Trophoblast cell (in vitro differentiated cells and primary cell): ENCODE results near the gene PRELID2.
"Not testable (repeated sequence)": the region's sequence is repeated elsewhere in the genome, so short reads cannot be mapped to it uniquely, and the experiment has no call there.

Source experiments
- DNase-seq, 2 donors: peaks; one replicate each; pipeline ENCODE4 v3.0.0-alpha.2; 2016
- H2AFZ ChIP-seq: 2 replicates; pipeline ENCODE4 v1.6.1; 2013; ENCODE audit warnings: low read length, moderate library complexity, mild to moderate bottlenecking; ENCODE audit not compliant: insufficient read depth, poor library complexity
- H2AK5ac ChIP-seq: 2 replicates; pipeline ENCODE4 v1.6.1; 2013; ENCODE audit warnings: mild to moderate bottlenecking, low read length
- H2BK120ac ChIP-seq: 2 replicates; pipeline ENCODE4 v1.6.1; 2013; ENCODE audit warnings: low read length, mild to moderate bottlenecking, moderate library complexity; ENCODE audit not compliant: insufficient read depth, poor library complexity
- H2BK12ac ChIP-seq: 2 replicates; pipeline ENCODE4 v1.6.1; 2013; ENCODE audit warnings: mild to moderate bottlenecking, low read length, moderate library complexity
- H2BK5ac ChIP-seq: 2 replicates; pipeline ENCODE4 v1.6.1; 2013; ENCODE audit warnings: low read length, low read depth, moderate library complexity, mild to moderate bottlenecking; ENCODE audit not compliant: poor library complexity
- H3K14ac ChIP-seq: 2 replicates; pipeline ENCODE4 v1.6.1; 2013; ENCODE audit warnings: mild to moderate bottlenecking, low read length
- H3K18ac ChIP-seq: 2 replicates; pipeline ENCODE4 v1.6.1; 2013; ENCODE audit warnings: mild to moderate bottlenecking, low read length
- H3K23ac ChIP-seq: 2 replicates; pipeline ENCODE4 v1.6.1; 2013; ENCODE audit warnings: low read length
- H3K27ac ChIP-seq: 2 replicates; pipeline ENCODE4 v1.5.1; 2013; ENCODE audit warnings: low read depth, mild to moderate bottlenecking, inconsistent platforms, low read length, moderate library complexity
- H3K27me3 ChIP-seq: 2 replicates; pipeline ENCODE4 v1.6.1; 2013; ENCODE audit warnings: inconsistent platforms, mild to moderate bottlenecking, low read length, moderate library complexity; ENCODE audit not compliant: insufficient read depth
- H3K36me3 ChIP-seq, 2 experiments: 1 replicate in 1 of 2; 2 replicates in 1 of 2; pipeline ENCODE4 v1.6.1; 2013; ENCODE audit warnings: low read length in 2 of 2, mild to moderate bottlenecking in 2 of 2, moderate library complexity in 1 of 2; ENCODE audit not compliant: insufficient read depth in 2 of 2, control insufficient read depth in 1 of 2
- H3K4ac ChIP-seq: 2 replicates; pipeline ENCODE4 v1.6.1; 2013; ENCODE audit warnings: low read depth, mild to moderate bottlenecking, low read length, moderate library complexity
- H3K4me1 ChIP-seq, 2 experiments: 1 replicate in 1 of 2; 2 replicates in 1 of 2; pipeline ENCODE4 v1.6.1; 2013; ENCODE audit warnings: low read length in 2 of 2, mild to moderate bottlenecking in 2 of 2, moderate library complexity in 1 of 2; ENCODE audit not compliant: insufficient read depth in 2 of 2, control insufficient read depth in 1 of 2
- H3K4me2 ChIP-seq: 2 replicates; pipeline ENCODE4 v1.6.1; 2013; ENCODE audit warnings: inconsistent platforms, mild to moderate bottlenecking, low read length, moderate library complexity
- H3K4me3 ChIP-seq: 2 replicates; pipeline ENCODE4 v1.5.1; 2013; ENCODE audit warnings: mild to moderate bottlenecking, low read depth, low read length, inconsistent platforms
- H3K79me1 ChIP-seq: one replicate; pipeline ENCODE4 v1.6.1; 2013; ENCODE audit warnings: low read length
- H3K79me2 ChIP-seq: 2 replicates; pipeline ENCODE4 v1.6.1; 2013; ENCODE audit warnings: low read length, mild to moderate bottlenecking; ENCODE audit not compliant: control insufficient read depth, insufficient read depth, poor library complexity
- H3K9ac ChIP-seq: 2 replicates; pipeline ENCODE4 v1.6.1; 2013; ENCODE audit warnings: mild to moderate bottlenecking, low read length
- H3K9me3 ChIP-seq: 2 replicates; pipeline ENCODE4 v1.6.1; 2013; ENCODE audit warnings: low read depth, mild to moderate bottlenecking, control low read depth, inconsistent platforms, low read length; ENCODE audit not compliant: insufficient read depth
- H4K12ac ChIP-seq: 2 replicates; pipeline ENCODE4 v1.6.1; 2013; ENCODE audit warnings: low read depth, mild to moderate bottlenecking, low read length, moderate library complexity
- H4K8ac ChIP-seq: 2 replicates; pipeline ENCODE4 v1.6.1; 2013; ENCODE audit warnings: low read depth, mild to moderate bottlenecking, low read length, moderate library complexity
- H4K91ac ChIP-seq: one replicate; pipeline ENCODE4 v1.6.1; 2013; ENCODE audit warnings: low read depth, mild to moderate bottlenecking, low read length, moderate library complexity
- WGBS: extraction: QIAGEN DNeasy Blood & Tissue Kit; methylation state at CpG from one replicate; pipeline ENCODE4 v1.1.7; 2013; ENCODE audit warnings: missing lambda C conversion rate; ENCODE audit not compliant: insufficient read length, insufficient coverage; ENCODE audit errors: extremely low coverage; 5-methylcytosine and 5-hydroxymethylcytosine counted together

Gene PRELID2

GRCh38 chr5:145798503-145798902 lies 36.6 kb downstream of the PRELID2 start:
- H3K9ac ChIP-seq, H3K4ac ChIP-seq, H3K14ac ChIP-seq, DNase-seq, H3K9me3 ChIP-seq, H3K4me2 ChIP-seq, H2BK120ac ChIP-seq, H4K91ac ChIP-seq, H4K12ac ChIP-seq, H3K27ac ChIP-seq, H4K8ac ChIP-seq, H3K4me1 ChIP-seq, H2BK5ac ChIP-seq, H2AFZ ChIP-seq, H3K23ac ChIP-seq, H3K79me2 ChIP-seq, H3K4me3 ChIP-seq, H3K27me3 ChIP-seq, H3K79me1 ChIP-seq, H2BK12ac ChIP-seq, H3K18ac ChIP-seq, H3K36me3 ChIP-seq, H2AK5ac ChIP-seq: not testable (repeated sequence)

- H3K79me1 ChIP-seq = no peaks in the 10 kb centered on the region
- H3K4me3 ChIP-seq = no peak overlapping the region
- H2BK5ac ChIP-seq = no peak overlapping the region
- no peak overlapping the region for H3K4ac ChIP-seq
- DNase-seq = no peak
- H3K4me1 ChIP-seq = no peaks in the 10 kb centered on the region
- H2BK120ac ChIP-seq = no peak overlapping the region
- H3K9me3 ChIP-seq = no peaks in the 10 kb centered on the region
- no peak overlapping the region for H2AFZ ChIP-seq
- H3K18ac ChIP-seq = no peak overlapping the region
- H3K14ac ChIP-seq = no peak overlapping the region
- no CpG with 5 or more reads among the region's 1 CpG for WGBS
- no peak overlapping the region for H4K12ac ChIP-seq
- H3K23ac ChIP-seq = no peak overlapping the region
- no peaks in the 10 kb centered on the region for H3K27me3 ChIP-seq
- no peaks in the 10 kb centered on the region for H3K79me2 ChIP-seq
- no peak overlapping the region for H3K9ac ChIP-seq
- no peaks in the 10 kb centered on the region for H3K36me3 ChIP-seq
- no peak overlapping the region for H2AK5ac ChIP-seq
- H4K91ac ChIP-seq = no peak overlapping the region
- no peak overlapping the region for H3K27ac ChIP-seq
- H3K4me2 ChIP-seq = no peak overlapping the region
- H2BK12ac ChIP-seq = no peak overlapping the region
- H4K8ac ChIP-seq = no peak overlapping the region
Observed at GRCh38 chr5:145797336-145797735, 37.8 kb downstream of the PRELID2 start.

- no peak overlapping the region for H2AFZ ChIP-seq
- no peak overlapping the region for H3K4ac ChIP-seq
- no peak overlapping the region for H2BK12ac ChIP-seq
- H3K36me3 ChIP-seq = no peaks in the 10 kb centered on the region
- H3K27me3 ChIP-seq = no peaks in the 10 kb centered on the region
- H2AK5ac ChIP-seq = no peak overlapping the region
- no peak overlapping the region for H3K4me3 ChIP-seq
- no peaks in the 10 kb centered on the region for H3K79me2 ChIP-seq
- no peak overlapping the region for H2BK120ac ChIP-seq
- no peak overlapping the region for H3K23ac ChIP-seq
- H2BK5ac ChIP-seq = no peak overlapping the region
- no CpG with 5 or more reads among the region's 2 CpGs for WGBS
- H3K4me1 ChIP-seq = no peaks in the 10 kb centered on the region
- H4K12ac ChIP-seq = no peak overlapping the region
- H4K91ac ChIP-seq = no peak overlapping the region
- H3K79me1 ChIP-seq = no peaks in the 10 kb centered on the region
- H4K8ac ChIP-seq = no peak overlapping the region
- no peak overlapping the region for H3K18ac ChIP-seq
- no peak for DNase-seq
- no peak overlapping the region for H3K14ac ChIP-seq
- H3K9ac ChIP-seq = no peak overlapping the region
- no peaks in the 10 kb centered on the region for H3K9me3 ChIP-seq
- no peak overlapping the region for H3K4me2 ChIP-seq
- H3K27ac ChIP-seq = no peak overlapping the region
Observed at GRCh38 chr5:145796318-145796717, 38.8 kb downstream of the PRELID2 start.

- H2AFZ ChIP-seq = no peak overlapping the region
- H4K8ac ChIP-seq = no peak overlapping the region
- no CpG with 5 or more reads among the region's 2 CpGs for WGBS
- H3K4ac ChIP-seq = no peak overlapping the region
- no peaks in the 10 kb centered on the region for H3K4me1 ChIP-seq
- H3K9me3 ChIP-seq = no peaks in the 10 kb centered on the region
- no peaks in the 10 kb centered on the region for H3K79me1 ChIP-seq
- no peak overlapping the region for H3K27ac ChIP-seq
- no peaks in the 10 kb centered on the region for H3K36me3 ChIP-seq
- no peak overlapping the region for H4K91ac ChIP-seq
- no peak overlapping the region for H3K18ac ChIP-seq
- no peaks in the 10 kb centered on the region for H3K27me3 ChIP-seq
- no peak overlapping the region for H2BK5ac ChIP-seq
- H2BK12ac ChIP-seq = no peak overlapping the region
- H3K23ac ChIP-seq = no peak overlapping the region
- H3K9ac ChIP-seq = no peak overlapping the region
- no peak overlapping the region for H4K12ac ChIP-seq
- no peak overlapping the region for H3K4me2 ChIP-seq
- no peak for DNase-seq
- H3K4me3 ChIP-seq = no peak overlapping the region
- H3K14ac ChIP-seq = no peak overlapping the region
- H3K79me2 ChIP-seq = no peaks in the 10 kb centered on the region
- no peak overlapping the region for H2BK120ac ChIP-seq
- H2AK5ac ChIP-seq = no peak overlapping the region
Observed at GRCh38 chr5:145793574-145793973, 41.6 kb downstream of the PRELID2 start.

- Histone ChIP-seq H3K4me3 (no peak overlapping the region), H4K91ac (no peak overlapping the region), H3K4me1 (no peaks in the 10 kb centered on the region), H2AK5ac (no peak overlapping the region), H2BK120ac (no peak overlapping the region), H2BK12ac (no peak overlapping the region), H3K9me3 (no peaks in the 10 kb centered on the region), H3K36me3 (no peaks in the 10 kb centered on the region), H3K27me3 (no peaks in the 10 kb centered on the region), H3K79me1 (no peaks in the 10 kb centered on the region), H3K4ac (no peak overlapping the region), H4K8ac (no peak overlapping the region), H3K14ac (no peak overlapping the region), H3K18ac (no peak overlapping the region), H2AFZ (no peak overlapping the region), H3K9ac (no peak overlapping the region), H3K23ac (no peak overlapping the region), H4K12ac (no peak overlapping the region), H3K4me2 (no peak overlapping the region), H2BK5ac (no peak overlapping the region), H3K79me2 (no peaks in the 10 kb centered on the region), H3K27ac (no peak overlapping the region)
- WGBS = no CpG with 5 or more reads among the region's 3 CpGs
- DNase-seq = no peak
Observed at GRCh38 chr5:145792840-145793239, 42.3 kb downstream of the PRELID2 start.
